NCI-H2227 (cell line): ENCODE results near the gene GPX4.

Experiments used
- DNase-seq: peaks from one replicate; lab custom pipeline; 2025; ENCODE audit not compliant: unreplicated experiment; lab: John Stamatoyannopoulos, UW

GPX4 gene

DNA sequence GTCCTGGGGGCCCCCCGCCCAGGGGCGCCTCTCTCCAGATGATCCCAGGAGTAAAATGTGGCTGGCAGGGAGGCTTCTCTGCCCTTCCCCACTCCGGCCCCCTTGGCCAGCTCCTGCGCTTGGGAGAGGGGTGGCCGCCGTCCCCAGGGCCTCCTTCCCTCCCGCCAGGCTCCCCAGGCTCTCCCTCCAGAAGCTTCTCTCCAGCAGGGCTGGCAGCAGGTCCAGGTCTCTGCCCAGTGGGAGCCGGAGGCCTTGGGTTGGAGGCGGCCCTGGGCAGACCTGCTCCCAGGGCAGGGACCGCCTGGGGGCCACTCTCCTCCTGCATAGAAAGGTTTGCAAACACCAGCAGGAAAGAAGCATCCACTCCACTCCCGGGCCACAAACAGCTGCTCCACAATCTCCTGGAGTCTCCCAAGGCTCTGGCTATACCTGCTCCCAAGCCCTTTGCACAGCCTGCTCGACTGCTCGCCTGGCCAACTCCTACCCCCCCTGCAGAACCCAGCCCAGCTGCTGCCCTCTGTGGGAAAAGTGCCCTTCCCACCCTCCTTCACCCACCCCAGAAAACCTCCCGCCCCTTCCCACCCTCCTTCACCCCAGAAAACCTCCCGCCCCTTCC is 44.2 kb downstream of the GPX4 start:
- no peak for DNase-seq

GRCh38 chr19:1149259-1150045 is 45.7 kb downstream of the GPX4 start:
- no peak for DNase-seq

GRCh38 chr19:1150333-1151036 is 46.7 kb downstream of the GPX4 start:
- DNase-seq, result no peak

DNA sequence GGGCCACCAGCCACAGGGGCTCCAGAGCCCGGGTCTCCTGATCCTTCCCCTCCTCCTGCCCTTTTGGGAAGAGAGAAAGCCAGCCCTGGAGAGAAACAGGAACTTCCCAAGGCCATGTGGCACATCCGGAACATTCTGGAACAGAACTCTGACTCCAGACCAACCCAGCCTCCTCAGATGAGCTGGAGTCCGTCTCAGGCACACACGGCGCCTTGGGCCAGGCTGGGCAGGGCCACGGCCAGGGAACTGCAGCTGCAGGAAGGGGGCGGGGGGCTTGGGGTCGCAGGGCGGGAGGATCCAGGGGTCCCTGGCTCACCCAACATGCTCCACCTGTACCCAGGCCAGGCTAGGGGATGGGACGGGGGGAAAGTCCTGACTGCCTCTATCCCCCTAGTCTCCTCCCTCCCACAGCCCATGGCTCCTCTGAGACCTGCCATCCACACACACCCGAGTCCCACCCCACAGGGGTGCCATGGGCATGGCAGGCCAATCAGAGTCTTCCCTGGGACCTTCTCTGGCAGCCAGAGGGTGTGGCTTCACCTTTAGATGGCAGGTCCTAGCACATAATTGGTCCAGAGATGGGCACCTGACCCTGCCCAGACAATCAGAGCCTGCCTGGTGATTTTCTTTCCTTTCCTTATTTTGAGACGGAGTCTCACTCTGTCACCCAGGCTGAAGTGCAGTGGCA is 47.4 kb downstream of the GPX4 start:
- DNase-seq, result no peak

DNA sequence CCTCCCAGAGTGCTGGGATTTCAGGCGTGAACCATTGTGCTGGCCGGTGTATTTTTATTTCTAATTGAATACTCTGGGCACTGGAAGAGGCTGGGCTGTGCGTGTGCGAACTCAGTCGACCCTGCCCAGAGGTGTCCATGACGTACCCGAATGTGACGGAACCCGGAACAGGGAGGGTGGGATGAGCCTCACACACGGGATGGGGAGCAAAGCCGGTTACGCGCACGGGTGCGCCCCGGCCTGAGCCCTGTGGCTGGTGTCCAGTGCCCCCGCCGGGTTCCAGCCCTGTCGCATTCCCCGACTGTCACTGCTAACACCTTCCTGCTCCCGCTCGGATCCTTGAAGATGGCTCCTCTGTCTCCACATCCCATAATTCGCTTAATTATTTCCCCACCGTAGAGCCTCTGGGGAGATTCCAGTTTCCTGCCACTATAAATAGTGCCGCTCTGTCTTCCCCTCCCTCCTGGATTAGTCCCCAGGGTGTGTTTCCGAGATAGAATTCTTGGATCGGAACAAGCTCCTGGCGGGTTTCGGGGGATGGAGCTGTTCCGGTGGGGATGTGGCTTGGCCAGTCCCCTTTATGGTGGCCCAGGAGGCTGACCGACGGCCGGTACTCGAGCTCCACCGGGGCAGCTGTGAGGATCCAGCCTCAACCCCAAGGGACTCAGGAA is 48.3 kb downstream of the GPX4 start:
- no peak for DNase-seq

GRCh38 chr19:1153891-1154730 is 50.3 kb downstream of the GPX4 start:
- no peak for DNase-seq

- no peak for DNase-seq
Observed at GRCh38 chr19:1154731-1155351, 51.0 kb downstream of the GPX4 start.

- no peak for DNase-seq
Observed at GRCh38 chr19:1155352-1156304, 51.8 kb downstream of the GPX4 start.
